Myometrial cell (primary cell): ENCODE results near the gene ZNF770. TPM values are rescaled to one million over a fixed set of nuclear protein-coding genes. Genes with fewer than 3 reads are reported as not detected.

Source experiments
- total RNA-seq: library from RNA; depleted of rRNA; stranded (reverse); fragments of >200 nt; gene quantifications from 2 replicates; pipeline ENCODE4 v1.2.3, GENCODE V29; 2015

The ZNF770 gene
- 13.0 and 18.6 TPM in 2 replicates for total RNA-seq

DNA sequence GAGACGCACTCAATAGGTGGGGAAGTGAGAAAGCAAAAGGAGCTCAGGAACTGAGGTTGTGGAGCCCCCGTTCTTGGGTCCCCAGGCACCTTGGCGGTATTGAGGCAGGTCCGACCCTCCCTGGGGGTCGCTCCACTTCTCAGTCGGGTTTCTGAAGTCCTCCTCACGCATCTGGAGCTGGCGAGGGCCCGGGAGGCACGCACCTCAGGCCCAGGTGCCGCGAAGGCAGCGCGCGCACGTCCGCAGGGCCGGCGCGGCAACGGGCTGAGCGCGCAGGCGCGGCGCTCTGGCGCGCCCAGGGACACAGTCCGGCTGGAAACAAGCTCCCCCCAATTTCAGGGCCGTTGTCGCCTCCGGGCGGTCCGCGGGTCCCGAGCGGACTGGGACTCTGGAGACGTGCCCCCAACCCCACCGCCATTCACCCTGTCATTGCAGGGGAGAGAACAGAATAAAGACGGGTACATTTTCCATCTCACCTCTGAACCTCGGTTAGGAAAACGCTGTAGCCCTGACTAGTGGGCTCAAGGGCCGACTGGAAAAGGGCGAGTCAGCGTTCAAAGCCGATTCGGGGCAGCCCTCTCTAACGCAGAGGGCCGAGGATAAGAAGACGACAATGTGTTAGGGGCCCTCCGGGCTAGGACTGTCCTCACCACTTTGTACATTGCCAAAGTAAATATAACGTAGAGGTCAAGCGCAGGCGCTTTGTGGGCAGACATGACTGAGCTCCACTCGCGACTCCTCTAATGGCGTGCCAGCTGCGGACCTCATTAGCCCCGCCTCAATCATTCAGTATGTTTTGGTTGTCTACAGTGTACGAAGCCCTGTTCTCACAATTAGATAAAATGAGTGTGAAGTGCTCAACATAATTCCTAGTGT is at the start of gene ZNF770:
Gene ZNF770 (minus strand): TSS at position 261 of the 876 bp plus-strand sequence. CDS start 4,853 bp downstream, outside the sequence.

DNA sequence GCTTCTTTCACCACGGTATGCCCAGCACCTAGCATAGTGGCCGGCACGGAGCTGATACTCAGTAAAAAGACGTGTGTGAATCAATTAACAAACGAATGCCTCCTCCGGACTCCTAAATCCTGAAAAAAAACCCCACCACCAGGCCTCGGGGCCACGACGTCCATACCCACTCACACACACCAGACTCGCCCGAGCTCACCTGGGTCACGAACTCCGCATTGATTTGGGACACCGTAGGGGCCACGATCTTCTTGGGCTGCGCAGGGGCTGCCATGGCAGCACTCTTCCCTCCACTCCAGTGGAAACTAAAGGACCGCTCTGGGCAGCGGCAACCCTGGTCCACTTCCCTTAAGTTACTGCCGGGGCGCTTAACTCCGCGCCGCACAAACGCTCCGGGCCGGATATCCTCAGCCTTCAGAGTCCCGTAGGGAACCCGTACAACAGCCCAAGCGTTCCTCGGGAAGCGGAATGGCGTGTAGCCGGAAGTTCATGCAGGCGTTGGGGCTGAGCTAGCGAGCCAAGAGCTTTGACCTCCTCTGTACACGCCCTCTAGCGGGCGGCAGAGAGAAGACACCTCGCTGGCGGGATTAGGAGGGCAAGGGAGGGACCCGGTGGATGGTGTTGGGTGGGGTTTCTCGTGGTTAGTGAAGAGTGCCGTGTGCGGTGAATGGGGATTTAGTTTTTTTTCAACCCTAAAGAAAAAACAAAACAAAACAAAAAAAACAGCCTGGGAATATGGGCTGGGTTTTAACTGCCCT is 18.6 kb downstream of the ZNF770 start, which contains the start of gene AQR:
Gene AQR (minus strand): TSS at position 403 of the 758 bp plus-strand sequence. CDS start 129 bp downstream, at position 274.

Other genes with a start within 250 kb of the ZNF770 start
- gene GJD2, start 233.3 kb downstream of the ZNF770 start, total RNA-seq: not detected in 2 replicates
- gene ACTC1, start 192.7 kb downstream of the ZNF770 start, total RNA-seq: not detected in 2 replicates
- gene AQR, start 18.5 kb downstream of the ZNF770 start, total RNA-seq: 15.6 and 18.4 TPM in 2 replicates
- gene NANOGP8, start 97.0 kb upstream of the ZNF770 start, total RNA-seq: not detected in 2 replicates